H1 (cell line): ENCODE measurements around the gene ELMO1. TPM values are rescaled to one million over a fixed set of nuclear protein-coding genes. Genes with fewer than 3 reads are reported as not detected.

Experiments
- CTCF ChIA-PET: fragments of 300-600 bp; sonication (Branson Sonifier 250); formaldehyde crosslinking; loops from one replicate; lab custom pipeline; 2021; ENCODE audit not compliant: partially characterized antibody; lab: Charles Lee
- POLR2A ChIA-PET: fragments of 300-600 bp; sonication (Branson Sonifier 250); formaldehyde crosslinking; loops from one replicate; lab custom pipeline; 2021; ENCODE audit warnings: inconsistent platforms; ENCODE audit not compliant: partially characterized antibody; lab: Charles Lee
- DNase-seq, 2 experiments: peaks; one replicate each; pipeline versions ENCODE4 v3.0.0 to v3.0.0-alpha.2; 2010 to 2022; ENCODE audit warnings: low spot score in 2 of 2, low read depth in 1 of 2, mixed read lengths in 1 of 2
- FAIRE-seq: peaks from 2 replicates; lab custom pipeline; 2011; peaks lifted over from hg19 to GRCh38; lab: Jason Lieb, UNC
- H2AFZ ChIP-seq: 2 replicates; pipeline ENCODE4 v1.8.1; 2012; ENCODE audit warnings: low read length, inconsistent platforms
- H2AK5ac ChIP-seq: 2 replicates; pipeline ENCODE4 v1.6.1; 2013; ENCODE audit warnings: low read depth, low read length
- H2BK120ac ChIP-seq: replicated peaks from 2 replicates; pipeline ENCODE3; 2013; ENCODE audit warnings: low read depth, low read length, inconsistent platforms
- H2BK12ac ChIP-seq: 2 replicates; pipeline ENCODE4 v1.6.1; 2013; ENCODE audit warnings: low read depth, low read length
- H2BK15ac ChIP-seq: 2 replicates; pipeline ENCODE4 v1.6.1; 2013; ENCODE audit warnings: low read length
- H2BK20ac ChIP-seq: 2 replicates; pipeline ENCODE4 v1.6.1; 2013; ENCODE audit warnings: low read length
- H2BK5ac ChIP-seq: 2 replicates; pipeline ENCODE4 v1.6.1; 2013; ENCODE audit warnings: low read depth, low read length
- H3K14ac ChIP-seq: 2 replicates; pipeline ENCODE4 v1.6.1; 2013; ENCODE audit warnings: inconsistent platforms; ENCODE audit not compliant: insufficient read length
- H3K18ac ChIP-seq: 2 replicates; pipeline ENCODE4 v1.6.1; 2013; ENCODE audit warnings: low read length; ENCODE audit errors: extremely low read depth
- H3K23ac ChIP-seq: 2 replicates; pipeline ENCODE4 v1.6.1; 2013; ENCODE audit warnings: inconsistent platforms; ENCODE audit not compliant: insufficient read length
- H3K23me2 ChIP-seq: 2 replicates; pipeline ENCODE4 v1.6.1; 2013; ENCODE audit warnings: low read depth, low read length
- H3K27ac ChIP-seq: 2 replicates; pipeline ENCODE4 v1.6.1; 2011; ENCODE audit warnings: low read depth, low read length, inconsistent platforms
- H3K27me3 ChIP-seq, 4 experiments: replicated peaks in 1 of 4; 1 replicate in 1 of 4; 2 replicates in 3 of 4; pipeline versions ENCODE4 v1.6.1 to v1.8.1; 2011 to 2013; ENCODE audit warnings: low read length in 3 of 4, mild to moderate bottlenecking in 3 of 4, inconsistent platforms in 2 of 4, mixed read lengths in 2 of 4, moderate library complexity in 1 of 4; ENCODE audit not compliant: control insufficient read depth in 3 of 4, insufficient read depth in 3 of 4; ENCODE audit errors: extremely low read depth in 1 of 4
- H3K36me3 ChIP-seq, 4 experiments: 2 replicates each; pipeline versions ENCODE4 v1.6.1 to v1.8.1; 2011 to 2013; ENCODE audit warnings: mild to moderate bottlenecking in 4 of 4, low read length in 3 of 4, moderate library complexity in 2 of 4, control low read depth in 1 of 4, inconsistent platforms in 1 of 4; ENCODE audit not compliant: insufficient read depth in 4 of 4, control insufficient read depth in 2 of 4
- H3K4ac ChIP-seq: replicated peaks from 2 replicates; pipeline ENCODE3; 2013; ENCODE audit warnings: low read length, low read depth, mixed read lengths, inconsistent platforms; ENCODE audit not compliant: insufficient read length
- H3K4me1 ChIP-seq, 4 experiments: replicated peaks in 1 of 4; 1 replicate in 1 of 4; 2 replicates in 3 of 4; pipeline versions ENCODE4 v1.6.1 to v1.8.1; 2011 to 2013; ENCODE audit warnings: low read length in 3 of 4, inconsistent platforms in 2 of 4, mixed read lengths in 1 of 4; ENCODE audit not compliant: insufficient read depth in 4 of 4, control insufficient read depth in 3 of 4
- H3K4me2 ChIP-seq, 2 experiments: 2 replicates each; pipeline versions ENCODE4 v1.6.1 to v1.8.1; 2011 to 2013; ENCODE audit warnings: low read depth in 2 of 2, low read length in 2 of 2, control low read depth in 1 of 2, inconsistent platforms in 1 of 2, mild to moderate bottlenecking in 1 of 2; ENCODE audit not compliant: insufficient read depth in 1 of 2
- H3K4me3 ChIP-seq, 4 experiments: fragments of 200-600, 300-600 bp in 1 of 4; sonication (generic), shearing (Covaris generic), sonication (Bioruptor Twin) in 1 of 4; 2 replicates each; pipeline versions ENCODE4 v1.5.1 to v1.8.1; 2011 to 2016; ENCODE audit warnings: low read length in 4 of 4, low read depth in 3 of 4, control low read depth in 2 of 4, inconsistent platforms in 2 of 4, mild to moderate bottlenecking in 2 of 4, mixed read lengths in 1 of 4, moderate library complexity in 1 of 4; ENCODE audit not compliant: insufficient read depth in 2 of 4; ENCODE audit errors: extremely low read depth in 1 of 4
- H3K56ac ChIP-seq: replicated peaks from 2 replicates; pipeline ENCODE3; 2013; ENCODE audit warnings: low read depth, mild to moderate bottlenecking, mixed read lengths, low read length, inconsistent platforms; ENCODE audit not compliant: insufficient read length
- H3K79me1 ChIP-seq: 2 replicates; pipeline ENCODE4 v1.6.1; 2013; ENCODE audit warnings: low read depth, low read length, control low read depth
- H3K79me2 ChIP-seq, 2 experiments: 2 replicates each; pipeline versions ENCODE4 v1.6.1 to v1.8.1; 2012 to 2013; ENCODE audit warnings: low read length in 2 of 2, mild to moderate bottlenecking in 2 of 2, inconsistent platforms in 1 of 2; ENCODE audit not compliant: insufficient read depth in 2 of 2, control insufficient read depth in 1 of 2
- H3K9ac ChIP-seq, 4 experiments: replicated peaks in 1 of 4; 1 replicate in 1 of 4; 2 replicates in 3 of 4; pipeline versions ENCODE4 v1.6.1 to v1.8.1; 2011 to 2013; ENCODE audit warnings: low read depth in 3 of 4, low read length in 3 of 4, control low read depth in 2 of 4, mild to moderate bottlenecking in 2 of 4, moderate library complexity in 2 of 4, inconsistent platforms in 1 of 4; ENCODE audit errors: extremely low read depth in 1 of 4
- H3K9me3 ChIP-seq, 2 experiments: 2 replicates each; pipeline versions ENCODE4 v1.6.1 to v1.8.1; 2012 to 2013; ENCODE audit warnings: mild to moderate bottlenecking in 2 of 2, moderate library complexity in 2 of 2, control low read depth in 1 of 2, inconsistent platforms in 1 of 2, low read depth in 1 of 2, low read length in 1 of 2, mixed read lengths in 1 of 2; ENCODE audit not compliant: insufficient read depth in 2 of 2
- H4K20me1 ChIP-seq, 2 experiments: replicated peaks in 1 of 2; 2 replicates each; pipeline versions ENCODE3 to v1.8.1; 2011 to 2013; ENCODE audit warnings: inconsistent platforms in 2 of 2, low read length in 2 of 2, mild to moderate bottlenecking in 1 of 2; ENCODE audit not compliant: insufficient read depth in 2 of 2, control insufficient read depth in 1 of 2
- H4K5ac ChIP-seq: 2 replicates; pipeline ENCODE4 v1.6.1; 2013; ENCODE audit warnings: low read length, low read depth, mixed read lengths, inconsistent platforms; ENCODE audit not compliant: insufficient read length
- H4K8ac ChIP-seq: 2 replicates; pipeline ENCODE4 v1.8.0; 2013; ENCODE audit warnings: mild to moderate bottlenecking, moderate library complexity, low read length, inconsistent platforms; ENCODE audit not compliant: insufficient read depth; ENCODE audit errors: extremely low read depth
- H4K91ac ChIP-seq: replicated peaks from 2 replicates; pipeline ENCODE3; 2013; ENCODE audit warnings: low read length, mixed read lengths, inconsistent platforms; ENCODE audit not compliant: insufficient read length
- BCL11A ChIP-seq, 2 experiments: IDR thresholded peaks; one replicate each; pipeline ENCODE4 v1.6.1; 2011; ENCODE audit warnings: low read depth in 2 of 2, low read length in 2 of 2, mild to moderate bottlenecking in 2 of 2
- CBX5 ChIP-seq: fragments of 300-800, 300-1000 bp; sonication (generic); IDR thresholded peaks from 2 replicates; pipeline ENCODE4 v1.7.1; 2016; ENCODE audit warnings: antibody characterized with exemption, low read length, low read depth
- CTBP2 ChIP-seq: IDR thresholded peaks from 2 replicates; pipeline ENCODE4 v1.7.0; 2011; ENCODE audit warnings: borderline replicate concordance, mild to moderate bottlenecking, moderate library complexity, mixed read lengths, low read length; ENCODE audit not compliant: insufficient read depth, insufficient read length
- GTF2F1 ChIP-seq: IDR thresholded peaks from 2 replicates; pipeline ENCODE4 v1.6.1; 2012; ENCODE audit warnings: low read depth, low read length, improper control_type of control experiment, borderline replicate concordance
- KDM1A ChIP-seq: fragments of 200-600, 300-600 bp; sonication (generic); IDR thresholded peaks from 2 replicates; pipeline ENCODE4 v1.7.1; 2016; ENCODE audit warnings: mild to moderate bottlenecking, low read length, borderline replicate concordance
- KDM4A ChIP-seq: IDR thresholded peaks from one replicate; pipeline ENCODE4 v1.7.1; 2012; ENCODE audit warnings: low read depth, mild to moderate bottlenecking, moderate library complexity, low read length, inconsistent platforms; ENCODE audit not compliant: severe bottlenecking
- RBBP5 ChIP-seq: IDR thresholded peaks from 2 replicates; pipeline ENCODE4 v1.7.1; 2012; ENCODE audit warnings: low read depth, mild to moderate bottlenecking, inconsistent platforms, low read length, moderate library complexity, borderline replicate concordance
- RFX5 ChIP-seq: IDR thresholded peaks from 2 replicates; pipeline ENCODE4 v1.6.1; 2011; ENCODE audit warnings: low read depth, low read length, improper control_type of control experiment, borderline replicate concordance
- SIX5 ChIP-seq: IDR thresholded peaks from 2 replicates; pipeline ENCODE4 v1.6.1; 2011; ENCODE audit warnings: mild to moderate bottlenecking, low read depth, low read length
- SRF ChIP-seq: IDR thresholded peaks from 2 replicates; pipeline ENCODE4 v1.6.1; 2011; ENCODE audit warnings: mild to moderate bottlenecking, low read depth, low read length, moderate library complexity
- TAF1 ChIP-seq: IDR thresholded peaks from 2 replicates; pipeline ENCODE4 v1.6.1; 2011; ENCODE audit warnings: mild to moderate bottlenecking, low read depth, low read length
- USF2 ChIP-seq: IDR thresholded peaks from 2 replicates; pipeline ENCODE4 v1.6.1; 2011; ENCODE audit warnings: low read length, improper control_type of control experiment
- WGBS, 2 experiments: shearing (Covaris generic) in 1 of 2; methylation state at CpG; one replicate each; pipeline versions ENCODE4 v1.1.6 to v1.1.7; 2013 to 2015; ENCODE audit warnings: low lambda C conversion rate in 2 of 2, mixed read lengths in 2 of 2, inconsistent platforms in 1 of 2, low coverage in 1 of 2, missing lambda C conversion rate in 1 of 2; ENCODE audit not compliant: insufficient replicate concordance in 2 of 2, insufficient coverage in 1 of 2, insufficient read length in 1 of 2; ENCODE audit errors: extremely low coverage in 1 of 2, missing lambda C conversion rate in 1 of 2; 5-methylcytosine and 5-hydroxymethylcytosine counted together
- polyA plus RNA-seq, 7 experiments: library from polyadenylated mRNA; depleted of rRNA in 3 of 7; stranded (reverse) in 5 of 7; unstranded in 2 of 7; fragments of >200 nt in 5 of 7; fragments of 200-250 nt in 2 of 7; gene quantifications; 1 replicate in 5 of 7; 2 replicates in 1 of 7; 4 replicates in 1 of 7; pipeline versions ENCODE4 v1.2.1 to v1.2.3, GENCODE V29; 2011 to 2013; ENCODE audit warnings: missing spikeins in 2 of 7, mixed read lengths in 2 of 7
- total RNA-seq: library from RNA; stranded (reverse); fragmentation: NEBNext Ultra II Directional; extraction: Animal tissue kit (Norgen Biotek cat#: 25700); gene quantifications from 2 replicates; pipeline ENCODE4 v1.2.1, GENCODE V29; 2021

The ELMO1 gene
- total and polyA plus RNA-seq, 2 of the 8 experiments (the other 6 are each of a cell fraction or from before 2014, with no cell fraction given): 18.4 to 21.0 TPM

- no peak overlapping the region for H3K4me3 ChIP-seq
- TF ChIP-seq SIX5 (no peak), KDM1A (no peak), BCL11A (IDR thresholded peaks at IDR 0.05; ENCODE audit: low read depth in 2 of 2, low read length in 2 of 2) (no peak), SRF (no peak), GTF2F1 (no peak), CTBP2 (no peak), RBBP5 (no peak), CBX5 (no peak), RFX5 (no peak), KDM4A (no peak), USF2 (no peak), TAF1 (no peak)
Observed at GRCh38 chr7:37128327-37129034, 320.2 kb downstream of the ELMO1 start.

More at GRCh38 chr7:37128327-37129034, 320.2 kb downstream of the ELMO1 start:
- Histone ChIP-seq H4K91ac (no peak overlapping the region), H2BK120ac (no peak overlapping the region), H4K8ac (no peak overlapping the region; the same call in 1 of the 2 replicates), H3K79me2 (no peaks in the 10 kb centered on the region), H3K4me1 (no peaks in the 10 kb centered on the region), H3K79me1 (no peaks in the 10 kb centered on the region), H2BK5ac (no peak overlapping the region), H3K9me3 (no peaks in the 10 kb centered on the region), H2AFZ (no peak overlapping the region), H3K9ac (no peak overlapping the region), H4K5ac (no peak overlapping the region), H3K14ac (no peak overlapping the region), H3K4me2 (no peak overlapping the region), H3K56ac (no peak overlapping the region), H3K23me2 (no peaks in the 10 kb centered on the region), H2BK15ac (no peak overlapping the region), H3K18ac (no peak overlapping the region), H3K27me3 (no peaks in the 10 kb centered on the region), H2BK12ac (no peak overlapping the region), H4K20me1 (no peaks in the 10 kb centered on the region), H3K36me3 (no peaks in the 10 kb centered on the region), H2BK20ac (no peak overlapping the region), H3K4ac (no peak overlapping the region), H3K27ac (no peak overlapping the region), H3K23ac (no peak overlapping the region), H2AK5ac (no peak overlapping the region)
- ChIA-PET CTCF (no interaction called here), POLR2A (no interaction called here)
- DNase-seq (no peak), FAIRE-seq (no peak)
- 90% methylated on average over 4 of the region's 4 CpGs; no CpG with 5 or more reads in 1 of the 2 experiments for WGBS, 2 experiments
